GM18505 (cell line): Measurements from ENCODE around the gene PRAC2.

Source experiments
- ATAC-seq: cut with Tn5 transposase; IDR thresholded peaks from one replicate; pipeline ENCODE4 v1.9.1; 2021; ENCODE audit not compliant: unreplicated experiment
- POLR2A ChIP-seq: IDR thresholded peaks from 4 replicates; pipeline ENCODE4 v1.6.1; 2011; ENCODE audit warnings: borderline replicate concordance; ENCODE audit not compliant: insufficient read depth, insufficient read length; ENCODE audit errors: extremely low read depth

Gene PRAC2

DNA sequence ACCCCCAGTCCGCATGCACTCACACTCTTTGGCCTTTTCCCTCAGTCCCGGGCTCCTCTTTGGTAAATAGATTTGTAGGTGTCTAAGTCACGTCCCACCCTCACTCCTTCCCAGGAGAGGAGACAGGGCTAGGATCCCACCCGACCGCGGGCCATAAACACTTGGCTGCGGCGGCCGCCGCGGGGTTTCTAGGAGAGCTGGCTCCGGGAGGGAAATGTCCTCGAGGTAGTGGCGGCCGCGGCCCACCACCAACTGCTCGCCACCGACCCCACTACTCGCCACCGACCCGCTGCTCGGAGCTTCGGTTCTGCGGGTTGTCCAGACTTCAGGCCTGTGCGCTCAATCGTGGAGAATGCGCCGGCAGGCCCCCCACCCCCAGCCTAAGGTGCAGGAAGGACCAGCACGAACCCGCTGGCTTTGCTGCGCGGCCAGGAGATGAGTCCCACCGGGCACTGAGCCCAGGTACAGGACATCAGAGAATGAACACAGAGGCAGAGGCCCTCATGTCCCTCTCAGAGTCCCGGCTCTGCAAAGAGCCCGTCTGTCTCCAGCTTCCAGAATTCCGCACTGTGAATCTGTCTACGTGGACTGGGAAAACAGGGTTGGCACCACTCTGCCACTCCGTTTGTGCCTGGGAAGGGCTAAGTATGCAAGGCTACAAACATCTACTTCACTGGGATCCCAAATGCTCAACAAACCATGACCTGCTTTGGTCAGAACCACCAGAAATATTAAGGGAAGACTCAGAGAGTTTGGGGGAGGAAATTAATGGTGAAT, 2.5 kb downstream of the PRAC2 start:
- TF ChIP-seq POLR2A, result no peak
- ATAC-seq, result no peak

DNA sequence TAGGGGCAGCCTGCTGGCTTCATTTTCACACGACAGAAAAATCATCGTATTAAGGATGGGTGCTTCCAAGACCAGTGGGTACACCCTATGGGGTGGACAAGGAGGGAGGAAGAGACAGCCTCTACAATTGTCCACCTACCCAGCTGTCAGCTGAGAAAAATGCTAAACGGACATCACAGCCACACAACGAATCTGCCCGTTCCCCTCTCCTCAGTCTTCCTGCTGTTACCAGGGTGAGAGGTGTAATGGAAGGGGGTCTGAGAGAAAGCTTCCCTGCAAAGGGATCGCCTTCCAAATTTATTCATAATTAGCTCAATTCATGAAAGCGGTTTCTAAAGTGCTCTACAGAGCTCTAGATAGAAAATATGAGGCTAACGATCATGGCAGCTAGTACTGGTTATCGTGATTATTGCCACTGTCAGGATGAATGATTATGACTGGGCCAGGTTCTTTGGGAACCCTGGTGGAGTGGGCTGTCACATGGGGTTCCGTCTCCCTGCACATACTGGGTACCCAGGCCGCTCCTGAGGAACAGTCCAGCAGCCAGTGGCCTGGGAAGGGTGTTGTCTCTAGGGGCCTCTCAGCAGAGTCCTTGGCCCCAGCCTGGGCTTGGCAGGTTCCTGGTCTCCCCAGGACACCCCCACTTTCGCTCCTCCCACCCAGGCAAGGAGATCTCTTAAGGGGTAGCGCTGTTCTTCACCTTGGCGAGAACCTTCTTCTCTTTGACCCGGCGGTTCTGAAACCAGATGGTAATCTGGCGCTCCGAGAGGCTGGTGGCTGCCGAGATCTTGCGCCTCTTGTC, 3.3 kb downstream of the PRAC2 start:
- no peak for TF ChIP-seq POLR2A
- ATAC-seq, result no peak

DNA sequence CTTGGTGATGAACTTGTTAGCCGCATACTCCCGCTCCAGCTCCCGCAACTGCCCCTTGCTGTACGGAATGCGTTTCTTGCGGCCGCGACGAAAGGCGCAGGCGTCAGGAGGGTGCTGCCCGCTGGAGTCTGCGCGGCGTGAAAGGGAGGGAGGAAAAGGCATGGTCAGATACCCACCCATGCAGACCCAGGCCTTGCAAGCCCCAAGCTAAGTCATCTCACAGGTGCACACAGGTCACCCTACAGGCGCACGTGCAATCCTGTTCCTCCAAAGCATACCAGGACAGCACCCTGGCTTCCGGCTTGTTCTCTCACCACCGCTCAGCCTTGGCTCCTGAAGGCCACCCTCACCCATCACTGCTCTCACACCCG, 3.9 kb downstream of the PRAC2 start:
- TF ChIP-seq POLR2A, result no peak

DNA sequence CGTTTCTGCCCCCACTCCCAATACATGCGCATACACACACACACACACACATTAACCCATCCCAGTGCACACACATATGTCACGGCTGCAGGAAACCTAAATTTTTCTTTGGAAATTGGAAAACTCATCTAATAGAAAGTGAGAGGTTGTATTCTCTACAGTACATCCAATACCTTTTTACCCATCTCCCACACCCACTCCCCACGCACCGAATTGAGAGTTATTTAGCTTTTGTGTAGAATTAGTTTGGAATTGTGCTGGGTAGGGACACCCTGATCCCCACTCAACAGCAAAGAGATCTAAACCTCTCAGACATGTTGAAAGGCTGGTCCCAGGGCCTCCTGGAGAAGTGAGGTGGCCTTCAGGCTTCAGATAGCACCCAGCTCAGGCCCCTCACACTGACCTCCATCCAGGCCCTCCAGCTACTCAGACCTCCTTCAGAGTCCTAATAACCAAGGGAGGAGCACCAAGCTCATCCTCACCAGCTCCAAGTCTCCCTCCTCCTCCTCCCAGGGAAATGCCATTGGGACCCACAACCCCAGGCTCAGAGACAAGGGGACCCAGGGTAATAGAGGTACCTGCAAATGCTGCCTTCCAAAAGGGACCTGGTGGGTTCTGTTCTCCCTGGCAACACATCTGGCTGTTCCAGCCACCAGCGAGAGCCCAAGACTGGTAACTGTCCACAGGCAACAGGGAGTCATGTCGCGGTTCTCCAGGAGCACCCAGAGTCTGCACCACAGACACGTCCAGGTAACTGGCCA, 4.6 kb downstream of the PRAC2 start:
- ATAC-seq, result no peak
- no peak for TF ChIP-seq POLR2A

More for the DNA sequence above, 3.9 kb downstream of the PRAC2 start:
- no peak for ATAC-seq

DNA sequence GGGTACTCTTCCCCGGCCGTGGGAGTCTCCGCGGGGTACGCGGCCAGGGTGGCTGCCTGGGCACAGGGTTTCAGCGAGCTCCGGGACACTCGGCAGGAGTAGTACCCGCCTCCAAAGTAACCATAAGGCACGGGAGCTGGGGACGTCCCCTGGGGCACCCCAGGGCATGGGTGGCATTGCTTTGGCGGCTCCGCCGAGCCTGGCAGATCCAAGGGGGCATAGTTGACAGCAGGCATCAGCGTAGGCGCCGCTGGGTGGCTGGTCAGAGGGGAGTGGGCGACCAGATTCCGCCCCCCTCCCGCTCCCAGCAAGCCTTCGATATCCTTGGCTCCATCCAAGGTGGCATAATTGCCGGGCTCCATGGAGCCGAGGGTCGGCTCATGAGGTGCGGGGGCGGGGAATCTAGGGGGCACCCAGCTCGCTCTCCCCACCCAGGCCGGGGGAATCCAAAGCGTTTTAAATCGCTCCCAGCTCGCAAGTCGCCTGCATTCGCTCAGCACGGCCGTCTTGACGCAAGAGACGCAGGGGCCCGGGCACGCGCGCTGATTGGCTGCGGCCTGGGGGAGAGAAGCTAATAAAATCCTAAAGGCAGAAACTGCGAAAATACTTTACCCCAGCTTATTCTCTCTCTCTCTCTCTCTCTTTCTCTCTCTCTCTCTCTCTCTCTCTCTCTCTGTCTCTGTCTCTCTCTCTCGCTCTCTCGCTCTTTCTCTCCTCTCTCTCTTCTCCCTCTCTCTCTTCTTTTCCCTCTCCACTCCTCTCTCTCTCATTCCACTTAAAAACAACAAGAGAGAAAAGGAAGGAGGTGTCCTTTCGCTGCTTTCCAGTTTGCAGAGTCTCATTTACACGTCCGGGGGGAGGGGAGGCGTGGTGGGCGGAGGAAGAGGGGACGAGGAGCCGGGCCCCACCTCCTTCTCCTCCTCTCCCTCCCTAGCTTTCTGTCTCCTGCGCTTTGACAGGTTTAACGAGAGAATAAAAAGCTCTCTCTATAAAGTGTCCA, 5.5 kb downstream of the PRAC2 start, which contains the start of gene HOXB13:
HOXB13 (minus strand) TSS at position 519 of the 1,000 bp plus-strand sequence; CDS start at position 362, 157 bp downstream.
- no peak for ATAC-seq
- TF ChIP-seq POLR2A, result no peak

DNA sequence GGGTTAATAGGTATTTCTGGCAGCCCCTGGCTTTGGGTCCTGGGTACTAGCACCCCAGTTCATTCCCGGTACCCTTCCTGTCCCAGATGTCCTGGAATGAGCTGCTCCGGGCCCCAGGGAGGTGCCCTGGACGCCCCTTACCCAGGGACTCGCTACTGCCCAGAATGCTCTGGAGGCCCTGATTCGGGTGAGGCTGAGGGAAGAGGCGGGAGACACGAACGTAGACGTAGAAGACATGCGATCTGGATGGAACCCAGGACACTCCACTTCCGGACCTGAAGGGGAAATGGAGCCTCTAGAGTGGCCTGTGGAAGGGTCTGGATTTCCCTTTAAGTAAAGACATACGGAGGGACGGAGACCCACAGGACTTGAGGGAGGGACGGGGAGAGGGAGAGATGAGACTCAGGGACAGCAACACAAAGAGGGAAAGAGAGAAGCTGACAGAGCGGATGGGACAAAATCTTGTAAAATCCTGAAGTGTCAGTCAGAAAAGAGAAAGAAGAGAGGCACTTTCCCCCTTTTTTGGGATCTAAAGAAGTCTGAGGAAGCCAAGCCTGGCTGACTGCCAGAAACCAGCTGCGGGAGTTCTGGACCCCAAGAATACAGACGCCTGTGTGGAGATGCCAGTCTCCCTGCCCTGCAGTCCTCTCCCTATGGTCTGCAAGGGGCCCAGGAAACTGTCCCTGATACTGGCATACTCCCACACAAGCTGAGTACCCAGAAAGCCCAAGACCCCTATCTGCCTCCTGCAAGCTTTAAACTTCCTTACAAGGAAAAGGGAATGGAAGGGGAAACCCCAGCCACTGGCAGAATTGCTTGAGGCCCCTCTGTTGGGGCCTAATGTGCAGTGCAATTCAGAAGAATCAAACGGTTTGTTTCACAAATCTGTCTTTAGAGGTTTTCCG, 6.6 kb downstream of the PRAC2 start:
- no peak for ATAC-seq
- no peak for TF ChIP-seq POLR2A

DNA sequence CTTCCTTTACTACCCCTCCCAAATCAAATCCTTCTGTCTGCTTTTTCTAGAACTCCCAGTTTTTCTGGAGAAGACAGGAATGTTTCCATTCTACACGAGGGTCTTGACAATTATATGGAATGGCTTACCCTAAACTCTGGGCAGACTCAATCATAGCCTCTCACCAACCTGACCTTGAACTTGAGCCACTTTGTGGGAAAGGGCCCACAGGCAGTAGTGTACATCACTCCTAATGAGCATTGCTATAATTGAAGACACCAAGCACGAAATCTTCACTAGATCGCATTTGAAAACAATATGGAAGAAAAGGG, 7.2 kb downstream of the PRAC2 start:
- no peak for ATAC-seq

DNA sequence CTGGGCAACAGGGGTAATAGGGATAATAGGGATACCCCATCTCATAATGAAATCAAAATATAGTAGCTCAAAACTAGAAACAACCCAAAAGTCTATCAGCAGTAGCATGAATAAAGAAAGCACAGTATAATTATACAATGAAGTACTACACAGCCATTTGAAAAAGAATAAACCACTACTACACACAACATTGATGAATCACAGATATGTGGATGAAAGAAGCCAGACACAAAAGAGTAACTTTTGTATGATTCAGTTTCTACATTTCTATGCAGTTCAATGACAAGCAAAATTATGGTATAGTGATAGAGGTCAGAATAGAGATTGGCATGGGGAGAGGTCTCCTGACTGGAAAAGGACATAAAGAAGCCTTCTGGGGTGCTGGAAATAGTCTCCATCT, 8.4 kb downstream of the PRAC2 start:
- ATAC-seq, result no peak

More for the DNA sequence above, 7.2 kb downstream of the PRAC2 start:
- TF ChIP-seq POLR2A, result no peak

DNA sequence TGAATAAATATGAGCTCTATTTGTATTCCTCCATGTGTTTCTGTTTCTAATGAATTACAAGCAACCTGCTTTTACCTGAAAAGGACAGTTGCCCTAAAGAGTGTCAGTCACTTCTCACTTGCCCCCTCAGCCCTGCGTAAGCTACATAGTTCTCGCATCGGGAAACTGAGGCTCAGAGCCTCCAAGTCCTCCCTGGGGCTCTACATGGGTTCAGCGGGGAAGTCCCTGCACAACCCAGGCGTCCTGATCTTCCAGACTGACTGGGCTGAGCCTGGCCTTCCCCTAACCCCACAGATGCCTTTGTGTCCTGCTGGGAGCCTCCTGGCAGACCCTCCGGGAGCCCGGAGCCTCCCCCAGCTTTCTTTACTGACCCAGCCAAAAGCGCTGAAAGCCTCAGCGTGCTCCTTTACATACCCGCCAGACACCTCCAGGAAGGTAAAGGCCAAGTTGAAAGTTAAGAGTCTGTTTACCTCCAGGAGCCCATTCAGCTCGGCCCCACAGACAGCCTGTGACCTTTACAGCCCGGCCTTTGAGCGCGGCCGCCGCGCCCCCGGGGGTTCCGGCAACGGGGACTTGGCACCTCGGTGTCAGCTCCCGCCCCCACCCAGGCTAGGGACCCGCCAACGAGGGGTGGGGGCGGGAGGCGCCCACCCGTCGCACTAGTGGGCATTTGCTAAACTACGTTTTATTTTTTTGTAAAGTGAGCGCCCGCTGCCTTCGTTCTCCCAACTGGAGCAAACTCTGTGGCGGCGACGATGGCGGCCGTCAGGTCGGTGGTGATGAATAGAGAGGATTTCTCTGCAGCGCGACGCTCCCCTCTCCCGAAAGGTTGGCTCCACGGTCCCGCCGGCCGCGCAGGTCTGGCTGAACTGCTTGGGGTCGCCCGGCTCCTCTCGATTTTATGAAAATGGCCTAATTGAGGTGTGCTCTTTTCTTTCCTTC, 10.0 kb downstream of the PRAC2 start:
- no peak for ATAC-seq
- TF ChIP-seq POLR2A, result no peak

More for the DNA sequence above, 8.4 kb downstream of the PRAC2 start:
- no peak for TF ChIP-seq POLR2A

DNA sequence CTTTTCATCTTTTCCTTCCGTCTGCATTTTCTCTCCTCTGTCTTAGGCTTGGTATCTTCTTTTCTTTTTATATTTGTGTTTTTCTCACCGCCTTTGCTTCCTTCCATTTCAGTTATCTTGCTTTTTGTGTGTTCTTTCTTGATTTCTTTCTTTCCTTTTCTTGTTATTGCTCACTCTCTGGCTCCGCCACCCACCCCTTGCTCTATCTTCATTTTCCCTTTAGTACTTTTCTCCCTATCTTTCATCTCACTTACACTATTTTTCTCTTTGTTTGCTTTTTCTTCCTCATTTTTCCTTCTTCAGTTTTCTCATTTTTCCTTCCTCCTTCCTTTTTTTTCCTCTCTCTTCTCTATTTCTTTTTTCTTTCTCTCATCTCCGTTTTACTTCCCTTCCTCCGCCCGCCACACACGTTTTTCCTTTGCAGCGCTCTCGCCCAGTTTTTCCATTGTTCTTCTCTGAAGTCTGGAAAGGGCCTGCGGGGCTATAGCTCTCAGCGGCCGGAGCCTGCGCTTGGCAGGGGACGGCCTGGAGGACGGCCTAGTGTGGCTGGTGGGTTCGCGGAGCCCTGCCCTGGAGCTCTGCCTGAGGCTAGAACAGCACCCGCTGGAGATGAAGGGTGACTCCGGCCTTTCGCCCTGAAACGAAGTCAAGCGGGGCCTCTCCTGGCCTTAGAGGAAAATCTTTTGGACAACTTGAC, 10.8 kb downstream of the PRAC2 start:
- ATAC-seq, result no peak
- no peak for TF ChIP-seq POLR2A
